GM21526 (cell line): ENCODE measurements around the gene MYO7B.

ENCODE experiments used
- ATAC-seq: cut with Tn5 transposase; IDR thresholded peaks from one replicate; pipeline ENCODE4 v1.9.1; 2021; ENCODE audit warnings: moderate library complexity; ENCODE audit not compliant: unreplicated experiment, low FRiP score

Gene MYO7B

GRCh38 chr2:127632592-127633489 is 97.4 kb downstream of the MYO7B start:
- no peak for ATAC-seq

GRCh38 chr2:127633556-127634065 is 98.1 kb downstream of the MYO7B start:
- ATAC-seq, result no peak

GRCh38 chr2:127634066-127634617 is 98.7 kb downstream of the MYO7B start:
- no peak for ATAC-seq

- no peak for ATAC-seq
Measured at GRCh38 chr2:127634626-127635379, 99.3 kb downstream of the MYO7B start.

GRCh38 chr2:127635380-127636237 is 100.1 kb downstream of the MYO7B start:
- ATAC-seq, result no peak

GRCh38 chr2:127636248-127637235 is 101.1 kb downstream of the MYO7B start:
- ATAC-seq, result no peak

- no peak for ATAC-seq
Measured at GRCh38 chr2:127637236-127637630, 101.8 kb downstream of the MYO7B start.

- ATAC-seq, result no peak
Measured at GRCh38 chr2:127637725-127638252, 102.3 kb downstream of the MYO7B start.

- ATAC-seq, result no peak
Measured at GRCh38 chr2:127638361-127639110, 103.1 kb downstream of the MYO7B start.

- no peak for ATAC-seq
Measured at GRCh38 chr2:127639111-127639474, 103.6 kb downstream of the MYO7B start.

- no peak for ATAC-seq
Measured at GRCh38 chr2:127640082-127641072, 104.9 kb downstream of the MYO7B start.

- no peak for ATAC-seq
Measured at GRCh38 chr2:127641133-127641532, 105.7 kb downstream of the MYO7B start.

- ATAC-seq, result no peak
Measured at GRCh38 chr2:127641846-127642507, 106.5 kb downstream of the MYO7B start.

- ATAC-seq, result no peak
Measured at GRCh38 chr2:127642706-127643438, 107.4 kb downstream of the MYO7B start.

GRCh38 chr2:127643439-127644065 is 108.1 kb downstream of the MYO7B start:
- no peak for ATAC-seq
